ENCODE data around the gene ATP10A.

DNA sequence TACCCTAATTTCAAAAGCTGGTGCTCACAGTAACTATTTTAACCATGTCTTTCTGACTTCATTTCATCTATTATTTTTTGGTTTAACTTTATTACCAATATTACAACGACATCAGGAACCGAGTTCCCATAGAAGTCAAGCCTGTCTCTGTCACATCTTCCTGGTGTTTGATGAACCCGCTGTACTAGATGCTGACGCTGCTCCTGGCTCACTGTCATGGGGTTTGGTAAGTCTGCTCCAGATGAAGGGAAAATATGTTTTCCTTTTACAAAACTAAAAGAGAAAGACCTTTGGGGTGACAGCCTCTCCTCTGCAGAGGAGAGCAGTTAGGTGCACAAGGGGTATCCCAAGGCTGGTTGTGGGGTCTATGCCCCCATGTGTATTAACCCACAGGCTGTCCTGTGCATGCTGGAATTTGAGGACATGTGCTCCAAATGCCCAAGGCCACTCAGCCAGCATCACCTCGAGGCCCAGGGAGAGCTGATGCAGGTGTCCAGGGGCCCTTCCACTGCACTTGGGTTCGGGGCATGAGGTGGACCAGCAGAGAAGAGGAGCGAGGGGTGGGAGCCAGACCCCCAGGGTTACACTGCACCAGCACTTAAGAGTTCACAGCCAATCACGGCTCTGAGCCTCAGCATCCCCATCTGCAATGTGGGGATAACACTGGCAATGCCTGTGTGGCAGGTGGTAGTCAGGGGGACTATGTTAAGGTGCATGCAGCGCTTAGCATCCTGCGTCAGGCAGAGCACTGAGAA, 62.2 kb downstream of the ATP10A start:
- TF ChIP-seq, protein P1, sequence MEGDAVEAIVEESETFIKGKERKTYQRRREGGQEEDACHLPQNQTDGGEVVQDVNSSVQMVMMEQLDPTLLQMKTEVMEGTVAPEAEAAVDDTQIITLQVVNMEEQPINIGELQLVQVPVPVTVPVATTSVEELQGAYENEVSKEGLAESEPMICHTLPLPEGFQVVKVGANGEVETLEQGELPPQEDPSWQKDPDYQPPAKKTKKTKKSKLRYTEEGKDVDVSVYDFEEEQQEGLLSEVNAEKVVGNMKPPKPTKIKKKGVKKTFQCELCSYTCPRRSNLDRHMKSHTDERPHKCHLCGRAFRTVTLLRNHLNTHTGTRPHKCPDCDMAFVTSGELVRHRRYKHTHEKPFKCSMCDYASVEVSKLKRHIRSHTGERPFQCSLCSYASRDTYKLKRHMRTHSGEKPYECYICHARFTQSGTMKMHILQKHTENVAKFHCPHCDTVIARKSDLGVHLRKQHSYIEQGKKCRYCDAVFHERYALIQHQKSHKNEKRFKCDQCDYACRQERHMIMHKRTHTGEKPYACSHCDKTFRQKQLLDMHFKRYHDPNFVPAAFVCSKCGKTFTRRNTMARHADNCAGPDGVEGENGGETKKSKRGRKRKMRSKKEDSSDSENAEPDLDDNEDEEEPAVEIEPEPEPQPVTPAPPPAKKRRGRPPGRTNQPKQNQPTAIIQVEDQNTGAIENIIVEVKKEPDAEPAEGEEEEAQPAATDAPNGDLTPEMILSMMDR (IDR thresholded peaks at IDR 0.05) = no peak
- no peak for TF ChIP-seq POLR2AphosphoS5 (IDR thresholded peaks at IDR 0.05)
